ENCODE measurements around the gene PRKN. TPM values are rescaled to one million over a fixed set of nuclear protein-coding genes. Genes with fewer than 3 reads are reported as not detected.
A peak's percentile ranks its signal among the peaks of the same experiment; 100 is the strongest.

Gene PRKN
- total and polyA plus RNA-seq, 9 of the 15 experiments (the other 6 are each of a cell fraction or from before 2014, with no cell fraction given), result 0.03 to 0.96 (median 0.15) TPM; not detected in 2

- TF ChIP-seq IRF9 (tag; IDR thresholded peaks at IDR 0.05), result no peak
- no peak for TF ChIP-seq ZHX1 (conservative IDR thresholded peaks at IDR 0.05; ENCODE audit: low read length)
- no peak for TF ChIP-seq RBM25 (IDR thresholded peaks at IDR 0.05; ENCODE audit: low read depth, low read length, severe bottlenecking)
- TF ChIP-seq SMAD1 (IDR thresholded peaks at IDR 0.05; ENCODE audit: low read depth, low read length, partially characterized antibody), result no peak
These were observed 1030.8 kb downstream of the PRKN start (continued) for GRCh38 chr6:161696801-161697200.

GRCh38 chr6:161694995-161695394, 1032.6 kb downstream of the PRKN start:
- Histone ChIP-seq H3K79me2 (ENCODE audit: control insufficient read depth, insufficient read depth, low read length) (no peaks in the 10 kb centered on the region), H2AFZ (ENCODE audit: low read depth, low read length) (no peak overlapping the region), H4K20me1 (replicated peaks; ENCODE audit: control insufficient read depth, insufficient read depth, low read length) (no peaks in the 10 kb centered on the region), H3K4me3 (no peak overlapping the region), H3K27ac (ENCODE audit: extremely low read depth, low read depth, low read length) (no peak overlapping the region), H3K4me2 (ENCODE audit: insufficient read depth, low read length) (no peak overlapping the region), H3K9ac (ENCODE audit: insufficient read depth in 1 of 2, low read depth in 2 of 2, low read length in 2 of 2) (no peak overlapping the region), H3K4me1 (replicated peaks in 1 of 2; ENCODE audit: control insufficient read depth in 2 of 2, insufficient read depth in 2 of 2, low read length in 2 of 2) (no peaks in the 10 kb centered on the region), H3K9me3 (replicated peaks; ENCODE audit: control insufficient read depth, insufficient read depth, low read depth, low read length) (no peaks in the 10 kb centered on the region), H3K36me3 (ENCODE audit: control insufficient read depth, insufficient read depth, low read length) (no peaks in the 10 kb centered on the region), H3K9me1 (ENCODE audit: control insufficient read depth, insufficient read depth, low read length) (no peaks in the 10 kb centered on the region), H3K27me3 (ENCODE audit: control insufficient read depth in 2 of 2, insufficient read depth in 2 of 2, low read length in 2 of 2) (no peaks in the 10 kb centered on the region)
- ATAC-seq (peak; percentile 94), FAIRE-seq (peak; percentile 83), DNase-seq (ENCODE audit: extremely low read depth in 1 of 4, low spot score in 3 of 4) (peak; percentile 22 to 49 (median 34))
- intact Hi-C loops (cut with micrococcal nuclease) (loop anchor here (1.0 to 5.0 kb wide), 4 partner anchors 77 to 301 kb away; no protein-coding TSS in a partner anchor), in situ Hi-C loops (cut with MboI) (loop anchor here (10.0 kb wide), 1 partner anchor 300 kb away; no protein-coding TSS in a partner anchor)
- WGBS (ENCODE audit: insufficient coverage, low coverage, missing lambda C conversion rate), result 6% methylated on average over 3 of the region's 3 CpGs
- no TSS peak for BruUV-seq (replicated peaks)
- ChIA-PET POLR2A (interaction anchor here (0.9 kb wide), 1 partner anchor 74 kb away, joined by 3 read pairs; no protein-coding TSS in a partner anchor), CTCF (ENCODE audit: low intra/inter-chr PET ratio) (interaction anchor here (0.7 to 1.4 kb wide), 3 partner anchors 302 to 594 kb away, joined by 3 to 5 read pairs (median 3); no protein-coding TSS in a partner anchor)
- TF ChIP-seq RBM17 (IDR thresholded peaks at IDR 0.05; ENCODE audit: borderline replicate concordance, low read depth, low read length), result no peak
- TF ChIP-seq ZNF740 (CRISPR knock-in tag; IDR thresholded peaks at IDR 0.05), result no peak
- TF ChIP-seq ZNF740 (tag; IDR thresholded peaks at IDR 0.05), result no peak
- TF ChIP-seq HEY1 (CRISPR knock-in tag; IDR thresholded peaks at IDR 0.05; ENCODE audit: borderline replicate concordance), result no peak
- no peak for TF ChIP-seq TGIF2 (CRISPR knock-in tag; IDR thresholded peaks at IDR 0.05)
- no peak for TF ChIP-seq AFF1 (IDR thresholded peaks at IDR 0.05; ENCODE audit: low read depth in 1 of 2, partially characterized antibody in 2 of 2)
- TF ChIP-seq PHB (CRISPR knock-in tag; IDR thresholded peaks at IDR 0.05), result no peak
